ENCODE results near the gene UBE2K. TPM values are rescaled to one million over a fixed set of nuclear protein-coding genes. Genes with fewer than 3 reads are reported as not detected.
"Not testable (repeated sequence)": the region's sequence is repeated elsewhere in the genome, so short reads cannot be mapped to it uniquely, and the experiment has no call there.

The UBE2K gene
- total RNA-seq, 4 donors from 2014 or later = 21.5 to 32.2 (median 25.7) TPM

DNA sequence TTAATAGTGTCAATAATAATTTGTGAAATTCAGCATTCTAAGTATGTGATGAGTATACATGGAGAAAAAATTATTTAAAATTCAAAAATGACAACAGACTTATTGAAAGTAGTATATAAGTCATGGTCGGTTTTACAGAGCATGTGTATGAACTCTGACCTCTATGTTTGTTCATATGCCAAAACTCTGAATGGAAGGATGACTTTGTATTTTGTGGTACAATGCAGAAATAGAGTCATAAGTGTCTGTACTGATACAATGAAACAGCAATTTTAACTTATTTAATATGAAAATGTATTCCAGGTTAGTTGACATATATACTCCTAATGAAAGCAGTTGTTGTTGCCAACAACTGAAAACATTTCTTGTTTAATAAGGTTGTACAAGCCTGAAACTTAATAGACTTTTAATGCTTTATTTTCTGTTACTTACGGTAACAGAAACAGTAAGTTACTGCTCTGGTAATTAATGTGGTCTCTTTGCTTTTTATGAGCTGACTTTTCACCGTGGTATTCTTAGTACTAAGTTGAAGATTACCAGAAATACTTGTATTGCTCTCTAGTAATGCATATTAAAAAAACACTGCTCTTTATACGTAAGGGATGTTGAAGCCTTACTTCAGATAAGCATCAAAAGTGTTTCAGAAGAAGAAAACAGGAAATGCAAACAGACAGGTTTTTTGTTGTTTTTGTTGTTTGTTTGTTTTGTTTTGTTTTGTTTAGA is 1.9 kb downstream of the UBE2K start:
- no peak for DNase-seq (ENCODE audit: low spot score in 2 of 2)
- 5% methylated on average over 4 of the region's 4 CpGs for WGBS, 2 donors
- intact Hi-C loops (cut with DNase I; ENCODE audit: low total_unique reads) = loop anchor here (5.0 kb wide), 1 partner anchor 277 kb away; the partner anchor contains the start of gene PDS5A

DNA sequence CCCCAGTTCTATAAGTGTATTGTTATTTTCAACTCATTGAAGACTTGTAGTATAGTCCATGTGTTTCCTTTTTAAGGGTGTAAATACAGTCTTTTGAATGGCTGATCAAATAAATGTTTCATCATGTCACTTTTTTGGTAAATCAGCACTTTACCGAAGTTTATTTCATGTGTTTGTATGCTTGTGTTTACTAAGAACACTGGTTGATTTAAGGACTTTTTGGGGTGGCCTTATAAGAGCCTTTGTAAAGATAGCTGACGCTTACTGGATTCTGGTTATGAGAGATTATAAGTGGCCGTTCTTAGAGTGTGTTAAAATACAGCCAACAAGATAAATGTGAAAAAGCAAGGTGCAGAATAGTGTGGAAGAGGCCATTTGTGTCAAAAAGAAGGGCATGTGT is 2.6 kb downstream of the UBE2K start:
- no peak for DNase-seq (ENCODE audit: low spot score in 2 of 2)
- intact Hi-C loops (cut with DNase I; ENCODE audit: low total_unique reads) = no loop called here
- H3K4me3 ChIP-seq (ENCODE audit: low read depth, poor library complexity, severe bottlenecking) = no peak overlapping the region
- TF ChIP-seq, protein P1, sequence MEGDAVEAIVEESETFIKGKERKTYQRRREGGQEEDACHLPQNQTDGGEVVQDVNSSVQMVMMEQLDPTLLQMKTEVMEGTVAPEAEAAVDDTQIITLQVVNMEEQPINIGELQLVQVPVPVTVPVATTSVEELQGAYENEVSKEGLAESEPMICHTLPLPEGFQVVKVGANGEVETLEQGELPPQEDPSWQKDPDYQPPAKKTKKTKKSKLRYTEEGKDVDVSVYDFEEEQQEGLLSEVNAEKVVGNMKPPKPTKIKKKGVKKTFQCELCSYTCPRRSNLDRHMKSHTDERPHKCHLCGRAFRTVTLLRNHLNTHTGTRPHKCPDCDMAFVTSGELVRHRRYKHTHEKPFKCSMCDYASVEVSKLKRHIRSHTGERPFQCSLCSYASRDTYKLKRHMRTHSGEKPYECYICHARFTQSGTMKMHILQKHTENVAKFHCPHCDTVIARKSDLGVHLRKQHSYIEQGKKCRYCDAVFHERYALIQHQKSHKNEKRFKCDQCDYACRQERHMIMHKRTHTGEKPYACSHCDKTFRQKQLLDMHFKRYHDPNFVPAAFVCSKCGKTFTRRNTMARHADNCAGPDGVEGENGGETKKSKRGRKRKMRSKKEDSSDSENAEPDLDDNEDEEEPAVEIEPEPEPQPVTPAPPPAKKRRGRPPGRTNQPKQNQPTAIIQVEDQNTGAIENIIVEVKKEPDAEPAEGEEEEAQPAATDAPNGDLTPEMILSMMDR (IDR thresholded peaks at IDR 0.05) = no peak
- TF ChIP-seq POLR2A (IDR thresholded peaks at IDR 0.05) = no peak
- WGBS, 2 donors = 20 to 33% methylated on average over 3 of the region's 3 CpGs

More for the DNA sequence above, 1.9 kb downstream of the UBE2K start:
- no peak overlapping the region for H3K4me3 ChIP-seq (ENCODE audit: low read depth, poor library complexity, severe bottlenecking)
- TF ChIP-seq POLR2A (IDR thresholded peaks at IDR 0.05) = no peak
- TF ChIP-seq, protein P1 (IDR thresholded peaks at IDR 0.05) = no peak

DNA sequence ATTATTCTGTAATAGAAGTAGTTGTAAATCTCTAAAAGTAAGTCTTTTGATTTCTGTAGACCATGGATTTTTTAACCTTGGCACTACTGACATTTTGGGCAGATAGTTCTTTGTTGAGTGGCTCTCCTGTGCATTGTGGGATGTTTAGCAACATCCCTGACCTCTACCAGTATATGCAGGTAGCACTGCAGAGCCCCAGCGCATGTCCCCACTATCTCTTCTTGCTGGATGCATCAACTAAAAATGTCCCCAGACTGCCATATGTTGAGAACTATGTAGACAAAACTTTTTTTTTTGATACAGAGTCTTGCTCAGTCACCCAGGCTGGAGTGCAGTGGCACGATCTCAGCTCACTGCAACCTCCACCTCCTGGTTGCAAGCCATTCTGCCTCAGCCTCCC is 4.8 kb downstream of the UBE2K start:
- intact Hi-C loops (cut with DNase I; ENCODE audit: low total_unique reads) = no loop called here
- TF ChIP-seq, protein P1 (IDR thresholded peaks at IDR 0.05) = no peak

DNA sequence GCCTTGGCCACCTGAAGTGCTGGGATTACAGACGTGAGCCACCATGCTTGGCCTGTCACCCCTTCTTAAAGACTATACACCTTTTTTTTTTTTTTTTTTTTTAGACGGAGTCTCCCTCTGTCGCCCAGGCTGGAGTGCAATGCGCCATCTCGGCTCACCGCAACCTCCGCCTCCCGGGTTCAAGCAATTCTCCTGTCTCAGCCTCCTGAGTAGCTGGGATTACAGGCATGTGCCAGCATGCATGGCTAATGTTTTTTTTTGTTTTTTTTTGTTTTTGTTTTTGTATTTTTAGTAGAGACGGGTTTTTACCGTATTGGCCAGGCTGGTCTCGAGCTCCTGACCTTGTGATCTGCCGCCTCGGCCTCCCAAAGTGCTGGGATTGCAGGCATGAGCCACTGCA is 6.9 kb downstream of the UBE2K start:
- H3K4me3 ChIP-seq (ENCODE audit: low read depth, poor library complexity, severe bottlenecking); DNase-seq (ENCODE audit: low spot score in 2 of 2); intact Hi-C loops (cut with DNase I; ENCODE audit: low total_unique reads): not testable (repeated sequence)
- 96 to 97% methylated on average over 13 of the region's 13 CpGs for WGBS, 2 donors

More for the DNA sequence above, 4.8 kb downstream of the UBE2K start:
- WGBS, 2 donors = 93% methylated on average over 2 of the region's 2 CpGs
- DNase-seq (ENCODE audit: low spot score in 2 of 2) = no peak
- H3K4me3 ChIP-seq (ENCODE audit: low read depth, poor library complexity, severe bottlenecking) = no peak overlapping the region

DNA sequence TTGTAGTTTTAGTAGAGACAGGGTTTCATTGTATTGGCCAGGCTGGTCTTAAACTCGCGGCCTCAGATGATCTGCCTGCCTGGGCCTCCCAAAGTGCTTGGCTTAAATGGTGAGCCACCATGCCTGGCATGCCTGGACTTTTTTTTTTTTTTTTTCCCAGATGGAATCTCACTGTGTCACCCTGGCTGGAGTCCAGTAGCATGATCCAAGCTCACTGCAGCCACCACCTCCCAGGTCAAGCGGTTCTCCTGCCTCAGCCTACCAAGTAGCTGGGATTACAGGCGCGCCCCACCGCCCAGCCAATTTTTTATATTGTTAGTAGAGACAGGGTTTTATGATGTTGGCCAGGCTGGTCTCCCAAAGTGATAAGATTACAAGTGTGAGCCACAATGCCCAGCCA is 8.4 kb downstream of the UBE2K start:
- intact Hi-C loops (cut with DNase I; ENCODE audit: low total_unique reads) = no loop called here
- TF ChIP-seq, protein P1 (IDR thresholded peaks at IDR 0.05) = no peak
- no peak for TF ChIP-seq POLR2A (IDR thresholded peaks at IDR 0.05)
- DNase-seq (ENCODE audit: low spot score in 2 of 2) = no peak
- no peak overlapping the region for H3K4me3 ChIP-seq (ENCODE audit: low read depth, poor library complexity, severe bottlenecking)
- WGBS, 2 donors = 81 to 82% methylated on average over 6 of the region's 6 CpGs

DNA sequence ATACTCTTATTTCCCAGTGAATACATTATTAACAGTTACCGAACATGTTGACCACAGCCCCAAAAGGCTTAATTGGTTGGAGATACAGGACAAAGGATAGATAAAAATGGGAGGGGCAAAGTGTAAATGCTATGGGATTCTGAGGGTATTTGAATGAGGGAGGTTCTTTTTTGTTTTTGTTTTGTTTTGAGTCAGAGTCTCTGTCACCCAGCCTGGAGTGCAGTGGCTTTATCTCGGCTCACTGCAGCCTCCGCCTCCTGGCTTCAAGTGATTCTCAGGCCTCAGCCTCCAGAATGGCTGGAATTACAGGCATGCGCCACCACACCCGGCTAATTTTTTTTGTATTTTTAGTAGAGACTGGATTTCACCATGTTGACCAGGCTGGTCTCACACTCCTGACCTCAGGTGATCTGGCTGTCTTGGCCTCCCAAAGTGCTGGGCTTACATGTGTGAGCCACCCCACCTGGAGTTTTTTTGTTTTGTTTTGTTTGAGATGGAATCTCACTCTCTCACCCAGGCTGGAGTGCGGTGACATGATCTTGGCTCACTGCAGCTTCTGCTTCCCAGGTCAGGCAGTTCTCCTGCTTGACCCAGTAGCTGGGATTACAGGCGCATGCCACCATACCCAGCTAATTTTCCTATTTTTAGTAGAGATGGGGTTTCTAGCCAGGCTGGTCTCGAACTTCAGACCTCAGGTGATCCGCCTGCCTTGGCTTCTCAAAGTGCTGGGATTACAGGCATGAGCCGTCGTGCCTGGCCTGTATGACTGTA is 9.0 kb downstream of the UBE2K start:
- intact Hi-C loops (cut with DNase I; ENCODE audit: low total_unique reads) = no loop called here
- 85 to 91% methylated on average over 11 of the region's 11 CpGs for WGBS, 2 donors
- no peak for DNase-seq (ENCODE audit: low spot score in 2 of 2)
- TF ChIP-seq, protein P1 (IDR thresholded peaks at IDR 0.05) = no peak
- no peak for TF ChIP-seq POLR2A (IDR thresholded peaks at IDR 0.05)
- no peak overlapping the region for H3K4me3 ChIP-seq (ENCODE audit: low read depth, poor library complexity, severe bottlenecking)

Measured in lower leg skin (tissue), 4 donors.